ENCODE results near the gene UBE2N.

DNA sequence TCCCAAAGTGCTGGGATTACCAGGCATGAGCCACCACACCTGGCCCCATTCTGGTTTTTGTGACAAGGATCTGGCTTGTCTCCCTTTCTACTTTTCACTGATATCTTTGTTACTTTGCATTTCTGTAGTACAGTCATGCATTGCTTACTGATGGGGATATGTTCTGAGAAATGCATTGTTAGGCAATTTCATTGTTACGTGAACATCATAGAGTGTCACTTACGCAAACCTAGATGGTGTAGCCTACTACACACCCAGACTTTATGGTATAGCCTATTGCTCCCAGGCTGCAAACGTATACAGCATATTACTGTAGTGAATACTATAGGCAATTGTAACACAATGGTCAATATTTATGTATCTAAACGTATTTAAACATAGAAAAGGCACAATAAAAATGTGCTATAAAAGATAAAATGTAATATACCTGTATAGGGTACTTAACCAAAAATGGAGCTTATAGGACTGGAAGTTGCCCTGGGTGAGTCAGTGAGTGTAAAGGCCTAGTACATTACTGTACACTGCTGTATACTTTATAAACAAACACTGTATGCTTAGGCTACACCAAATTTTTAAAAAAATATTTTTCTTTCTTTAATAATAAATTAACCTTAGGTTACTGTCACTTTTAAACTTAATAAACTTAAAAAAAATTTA, 41.5 kb upstream of the UBE2N start:
- TF ChIP-seq POLR2AphosphoS5 (IDR thresholded peaks at IDR 0.05; ENCODE audit: borderline replicate concordance, low read depth, low read length) (no peak), EZH2 (IDR thresholded peaks at IDR 0.05) (no peak), FOXP2 (optimal IDR thresholded peaks at IDR 0.05; ENCODE audit: control extremely low read depth, extremely low read length, insufficient read depth) (no peak)

All from SK-N-MC (cell line).